ENCODE measurements around the gene TMEM165.

Gene TMEM165

DNA sequence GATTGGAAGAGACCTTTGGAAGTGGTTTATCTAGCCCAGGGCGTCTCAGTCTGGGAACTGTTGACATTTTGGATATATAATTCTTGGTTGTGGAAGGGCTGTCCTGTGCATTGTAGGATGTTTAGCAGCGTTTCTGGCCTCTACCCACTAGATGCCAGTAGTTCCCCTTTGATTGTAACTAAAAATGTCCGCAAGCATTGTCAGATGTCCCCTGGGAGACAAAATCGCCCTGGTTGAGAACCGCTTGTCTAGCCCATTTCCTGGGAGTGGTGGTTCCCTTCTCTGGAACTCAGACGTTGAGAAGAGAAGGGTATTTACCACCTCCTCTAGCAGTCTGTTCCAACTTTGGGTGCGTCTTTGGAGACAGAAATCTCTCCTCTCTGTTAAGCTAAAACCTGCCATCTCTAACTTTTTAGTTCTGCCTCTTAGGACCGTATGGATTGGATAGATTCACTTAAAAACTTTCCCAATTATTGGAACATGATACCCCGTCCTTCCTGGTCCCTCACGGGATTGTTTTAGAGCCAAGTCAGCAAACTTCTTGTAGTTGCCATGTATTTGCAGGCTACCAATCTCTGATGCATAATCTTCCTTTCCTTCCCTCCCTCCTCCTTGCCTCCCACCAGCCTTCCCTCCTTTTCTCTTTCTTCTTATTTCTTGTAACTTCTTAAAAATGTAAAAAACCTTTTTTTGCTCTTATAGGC lies 13.9 kb downstream of the TMEM165 start:
- DNase-seq: no peak

DNA sequence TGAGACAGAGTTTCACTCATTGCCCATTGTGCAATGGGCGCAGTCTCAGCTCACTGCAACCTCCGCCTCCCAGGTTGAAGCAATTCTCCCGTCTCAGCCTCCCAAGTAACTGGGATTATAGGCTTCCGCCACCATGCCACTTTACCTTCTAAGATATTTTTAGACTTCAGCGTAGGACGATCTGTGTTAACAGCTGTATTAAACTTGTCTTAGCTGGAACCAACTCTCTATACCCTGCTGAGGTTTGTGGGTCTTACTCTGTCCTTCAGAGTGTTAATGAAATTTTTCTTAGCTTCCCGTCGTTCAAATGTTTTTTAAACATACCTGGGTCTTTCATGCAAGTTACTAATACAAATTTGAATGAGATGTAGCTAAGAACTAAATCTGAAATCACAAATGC lies 14.7 kb downstream of the TMEM165 start:
- no peak for DNase-seq

DNA sequence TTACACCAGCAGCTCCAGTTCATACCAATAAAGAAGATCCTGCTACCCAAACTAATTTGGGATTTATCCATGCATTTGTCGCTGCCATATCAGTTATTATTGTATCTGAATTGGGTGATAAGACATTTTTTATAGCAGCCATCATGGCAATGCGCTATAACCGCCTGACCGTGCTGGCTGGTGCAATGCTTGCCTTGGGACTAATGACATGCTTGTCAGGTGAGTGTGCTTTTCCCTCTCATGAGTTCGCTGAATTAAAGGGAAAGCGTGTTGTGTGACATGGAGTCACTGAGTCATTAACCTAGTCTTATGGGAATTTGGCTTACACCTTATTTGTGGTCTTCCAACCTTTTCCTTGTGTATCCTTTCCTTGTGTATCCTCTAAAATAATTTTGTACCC lies 15.9 kb downstream of the TMEM165 start:
- no peak for DNase-seq

DNA sequence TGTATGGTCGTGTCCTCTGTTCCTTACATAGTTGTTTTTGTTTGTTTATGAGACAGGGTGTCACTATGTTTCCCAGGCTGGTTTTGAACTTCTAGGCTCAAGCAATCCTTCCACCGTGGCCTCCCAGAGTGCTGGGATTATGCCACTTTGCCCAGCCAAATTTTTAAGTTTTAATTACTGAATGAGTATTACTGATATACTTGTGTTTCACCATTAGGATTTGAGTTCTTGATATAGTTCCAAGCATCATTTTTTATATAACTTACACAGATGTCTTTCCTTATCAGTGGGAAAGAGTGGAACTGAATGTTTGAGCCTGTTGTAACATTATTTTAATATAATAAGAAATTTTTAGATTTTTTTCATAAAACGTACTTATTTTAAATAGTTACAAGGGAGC lies 20.4 kb downstream of the TMEM165 start:
- no peak for DNase-seq

DNA sequence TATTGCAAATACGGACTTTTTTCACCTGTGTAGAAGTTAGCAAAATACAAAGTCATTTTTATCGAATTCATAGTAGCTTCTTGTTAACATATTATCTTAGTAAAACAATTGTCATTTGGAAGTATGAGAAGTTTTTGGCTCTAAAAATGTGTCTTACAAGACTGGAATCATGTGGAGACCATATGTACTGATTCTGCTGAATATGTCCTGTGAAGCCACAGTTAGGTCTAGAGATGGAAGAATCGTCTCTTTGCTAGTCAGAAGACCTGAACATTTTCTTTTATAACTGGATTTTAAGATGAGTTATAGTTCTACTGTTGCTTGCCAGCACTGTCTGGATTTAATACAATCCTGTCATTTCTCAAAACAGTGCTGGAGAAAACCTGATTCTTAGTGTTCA lies 29.0 kb downstream of the TMEM165 start:
- DNase-seq: no peak

DNA sequence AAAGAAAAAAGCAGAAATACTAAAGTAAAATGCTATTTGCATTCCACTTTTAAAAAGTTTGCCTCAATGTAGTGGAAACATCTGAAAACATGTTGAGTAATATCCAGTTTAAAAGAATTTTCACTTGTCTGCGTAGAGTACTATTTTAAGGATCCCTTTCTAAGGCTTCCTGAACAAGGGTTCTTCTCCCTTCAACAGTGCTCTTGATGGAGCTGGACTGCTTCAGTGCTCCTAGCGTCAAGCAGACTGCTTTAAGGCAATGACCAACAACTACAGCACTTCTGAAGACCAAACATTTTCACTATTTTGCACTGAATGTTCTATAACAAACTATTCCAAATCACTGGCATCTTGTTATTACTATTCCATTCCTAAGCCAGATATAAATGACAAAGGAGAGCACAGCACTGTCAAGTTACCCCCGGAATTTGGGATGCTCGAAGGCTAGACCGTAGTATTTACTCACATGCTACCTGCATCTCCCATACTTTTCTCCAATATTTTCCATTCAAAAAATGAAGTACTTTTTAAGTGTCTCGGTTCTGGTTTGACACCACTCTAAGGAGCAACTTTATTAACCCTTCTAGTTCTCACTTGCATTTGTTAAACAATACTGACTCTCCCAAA lies 36.1 kb downstream of the TMEM165 start:
- no peak for DNase-seq

DNA sequence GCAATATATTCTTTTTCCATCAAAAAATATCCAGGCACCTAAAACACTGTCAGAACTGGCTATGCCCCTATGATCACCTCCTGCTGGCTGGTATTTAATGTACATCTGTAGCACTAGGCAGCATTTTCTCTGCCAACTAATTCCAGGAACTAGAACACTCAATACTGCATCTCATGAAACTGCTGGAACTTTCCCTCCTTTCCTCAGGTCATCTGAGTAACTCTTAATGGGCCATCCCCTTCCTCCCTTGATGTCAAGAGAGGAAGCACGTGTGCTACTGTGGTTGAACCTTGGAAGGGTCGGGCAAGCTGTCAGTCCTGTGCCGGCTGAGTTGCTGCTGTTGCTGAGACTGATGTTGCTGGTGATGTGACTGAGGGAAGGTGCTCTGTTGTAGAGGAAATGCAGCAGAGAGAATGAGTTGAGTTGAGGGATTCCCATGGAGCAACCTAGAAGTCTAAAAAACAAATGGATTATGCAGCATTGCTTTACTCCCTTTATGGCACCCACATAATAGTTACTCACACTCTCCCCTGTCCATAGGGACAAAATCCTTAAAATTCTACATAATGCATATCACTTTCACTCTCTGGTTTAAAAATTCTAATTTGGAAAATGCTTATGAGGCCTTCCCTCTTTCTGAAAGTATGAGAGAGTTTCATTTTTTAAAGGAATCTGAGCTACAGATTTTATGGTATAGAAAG lies 39.5 kb downstream of the TMEM165 start:
- no peak for DNase-seq

DNA sequence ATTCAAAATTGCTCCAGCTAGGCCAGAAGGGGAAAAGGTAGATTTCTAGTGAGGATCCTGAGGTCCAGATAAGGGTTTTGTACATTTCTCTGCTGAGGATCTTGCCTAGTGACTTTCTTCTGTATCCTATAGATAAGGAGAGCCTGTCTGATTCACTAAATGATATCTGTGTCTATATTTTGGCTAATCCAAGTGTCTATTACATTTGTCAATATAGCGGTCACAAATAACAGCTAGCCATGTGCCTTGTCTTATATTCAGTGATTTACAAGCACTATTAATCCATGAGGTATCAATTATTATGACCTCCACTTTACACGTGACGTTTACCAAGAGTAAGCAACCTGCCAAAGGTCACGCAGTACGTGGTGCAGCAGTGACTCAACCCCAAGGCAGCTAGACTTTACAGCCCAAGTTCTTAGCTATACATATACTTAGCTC lies 41.6 kb downstream of the TMEM165 start:
- no peak for DNase-seq

DNA sequence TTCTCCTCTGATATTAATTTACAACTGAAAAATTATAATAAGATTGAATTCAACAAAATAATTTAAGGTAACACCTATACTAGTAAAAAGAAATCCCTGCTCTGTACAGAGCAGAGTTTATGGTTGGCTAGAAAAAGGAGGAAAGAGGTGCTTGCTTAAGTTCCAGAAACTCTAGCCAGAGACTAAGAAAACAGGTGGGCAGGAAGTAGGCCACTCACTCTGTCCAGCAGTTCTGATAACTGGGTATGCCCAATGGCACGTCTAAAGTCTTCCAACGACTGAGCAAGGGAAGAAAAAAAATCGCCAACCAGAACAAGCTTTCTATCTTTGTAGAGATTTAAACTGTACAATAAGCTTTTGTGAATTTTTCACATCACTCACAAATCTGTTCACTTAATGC lies 42.1 kb downstream of the TMEM165 start:
- no peak for DNase-seq

DNA sequence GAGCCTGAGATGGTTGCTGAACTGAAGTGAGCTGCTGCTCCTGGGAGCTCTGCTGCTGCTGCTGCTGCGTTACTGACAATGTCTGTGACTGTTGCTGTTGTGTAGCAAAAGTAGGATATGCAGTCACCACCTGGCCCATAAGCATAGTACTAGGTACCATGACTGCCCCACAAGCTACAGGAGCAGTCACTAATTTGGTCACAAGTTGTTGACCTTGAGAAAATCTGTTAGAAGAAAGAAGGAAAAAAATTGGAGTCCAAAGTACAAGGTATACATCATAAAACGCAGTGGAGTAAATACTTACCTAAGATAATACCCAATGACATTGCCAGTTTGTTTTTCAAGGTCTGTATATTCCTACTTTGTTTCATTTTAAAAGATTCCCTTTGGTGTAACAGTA lies 42.6 kb downstream of the TMEM165 start:
- no peak for DNase-seq

DNA sequence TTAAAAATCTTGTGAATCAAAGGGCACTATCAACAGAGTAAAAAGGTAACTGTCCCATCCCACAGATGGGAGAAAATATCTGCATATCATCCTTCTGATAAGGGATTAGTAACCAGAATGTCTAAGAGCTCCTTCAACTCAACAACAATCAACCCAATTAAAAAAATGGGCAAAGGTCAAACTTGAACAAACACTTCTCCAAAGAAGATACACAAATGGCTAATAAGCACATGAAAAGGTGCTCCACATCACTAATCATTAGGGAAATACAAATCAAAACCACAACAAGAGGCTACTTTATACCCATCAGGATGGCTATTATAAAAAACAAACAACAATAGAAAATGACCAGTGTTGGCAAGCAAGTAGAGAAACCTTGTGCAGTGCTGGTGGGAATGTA lies 43.3 kb downstream of the TMEM165 start:
- no peak for DNase-seq

DNA sequence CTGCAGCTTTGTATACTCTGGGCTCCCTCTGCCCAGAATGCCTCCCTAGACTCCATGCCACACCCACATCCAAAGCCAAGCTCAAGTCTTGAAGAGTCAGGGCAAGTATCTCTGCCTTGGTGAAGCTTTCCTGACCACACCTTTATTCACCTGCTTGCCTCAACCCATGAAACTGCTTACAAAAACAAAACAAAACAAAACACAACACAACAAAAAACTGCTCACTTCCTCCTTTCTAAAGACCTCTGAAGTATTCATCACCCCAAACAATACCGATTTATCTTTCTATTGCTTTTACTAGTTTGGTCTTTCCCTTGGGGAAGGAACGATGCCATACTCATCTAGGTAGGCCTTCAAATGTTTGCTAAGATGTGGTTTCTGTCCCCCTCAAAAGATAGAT lies 45.0 kb downstream of the TMEM165 start:
- no peak for DNase-seq

DNA sequence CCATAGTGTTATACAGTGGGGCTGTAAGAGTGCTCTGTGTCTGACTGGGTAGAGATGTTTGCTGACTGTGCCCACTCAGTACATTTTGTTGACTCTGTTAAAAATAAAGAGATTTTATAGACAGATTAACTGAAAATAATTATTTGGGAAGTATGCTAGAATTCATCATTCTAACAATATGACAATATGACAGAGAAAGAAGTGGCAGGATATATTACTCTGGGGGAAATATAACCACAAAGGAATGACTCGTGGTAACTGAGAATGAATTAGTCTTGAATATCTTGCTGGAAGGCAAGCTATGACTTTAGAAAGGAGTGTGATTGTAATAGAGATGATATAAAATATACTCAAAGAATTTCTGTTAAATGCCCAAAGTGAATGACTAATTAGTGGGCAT lies 46.8 kb downstream of the TMEM165 start:
- DNase-seq: no peak

DNA sequence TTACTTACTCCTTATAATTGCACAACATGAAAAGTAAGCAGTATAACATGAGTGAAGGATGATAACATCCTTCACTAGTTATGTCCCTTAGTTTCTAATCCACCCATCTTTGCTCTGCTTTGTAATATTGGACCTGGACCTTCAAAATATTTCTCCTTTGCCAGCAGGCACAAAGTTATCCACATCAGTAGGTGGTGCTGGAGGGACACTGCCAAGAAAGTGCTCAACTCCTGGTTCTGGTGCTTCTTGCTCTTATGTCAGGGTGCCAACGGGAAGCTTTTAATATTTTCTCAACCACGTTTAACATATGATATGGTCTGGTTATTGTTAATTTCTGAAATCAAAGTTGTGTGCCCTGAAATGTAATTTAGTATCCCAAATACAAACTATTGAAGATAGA lies 49.1 kb downstream of the TMEM165 start:
- peak; percentile 43 for DNase-seq

DNA sequence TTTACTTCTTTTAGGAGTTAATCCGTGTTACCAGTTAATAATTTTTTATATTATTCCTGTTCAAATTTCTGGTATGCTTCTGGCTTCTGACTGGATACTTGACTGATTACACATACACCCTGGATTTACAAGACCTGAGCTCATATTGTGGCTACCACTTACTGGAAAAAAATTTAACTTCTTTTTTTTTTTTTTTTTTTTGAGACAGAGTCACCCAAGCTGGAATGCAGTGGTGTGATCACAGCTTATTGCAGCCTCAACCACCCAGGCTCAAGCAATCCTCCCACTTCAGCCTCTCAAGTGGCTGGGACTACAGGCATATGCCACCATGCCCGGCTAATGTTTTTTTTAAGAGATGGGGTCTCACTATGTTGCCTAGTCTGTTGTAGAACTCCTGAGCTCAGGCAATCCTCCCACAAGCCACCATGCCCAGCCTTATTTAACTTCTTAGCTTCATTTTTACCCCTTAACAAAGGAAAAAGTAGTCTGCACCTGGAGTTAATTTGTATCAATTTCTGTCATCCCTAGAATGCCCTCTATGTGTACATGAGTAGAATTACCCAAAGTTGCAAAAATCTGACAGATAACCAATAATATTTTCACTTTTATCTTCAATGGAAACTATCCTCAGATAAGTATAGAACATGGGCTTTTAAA lies 50.3 kb downstream of the TMEM165 start:
- DNase-seq: peak; percentile 41

DNA sequence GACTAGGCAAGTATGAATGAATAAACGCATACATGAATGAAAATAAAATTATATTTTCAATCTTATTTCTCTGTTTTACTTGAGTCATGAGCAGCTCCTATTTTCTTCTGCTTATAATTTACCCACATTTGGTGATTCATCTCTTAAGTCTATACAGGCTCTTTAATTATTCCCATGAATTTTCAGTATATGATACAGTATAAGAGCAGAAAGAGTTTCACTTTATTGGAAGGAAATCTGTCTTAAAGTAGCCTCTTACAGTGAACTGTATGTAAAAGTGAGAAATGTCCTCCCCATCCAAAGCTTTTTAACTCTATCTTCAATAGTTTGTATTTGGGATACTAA lies 50.8 kb downstream of the TMEM165 start:
- no peak for DNase-seq

DNA sequence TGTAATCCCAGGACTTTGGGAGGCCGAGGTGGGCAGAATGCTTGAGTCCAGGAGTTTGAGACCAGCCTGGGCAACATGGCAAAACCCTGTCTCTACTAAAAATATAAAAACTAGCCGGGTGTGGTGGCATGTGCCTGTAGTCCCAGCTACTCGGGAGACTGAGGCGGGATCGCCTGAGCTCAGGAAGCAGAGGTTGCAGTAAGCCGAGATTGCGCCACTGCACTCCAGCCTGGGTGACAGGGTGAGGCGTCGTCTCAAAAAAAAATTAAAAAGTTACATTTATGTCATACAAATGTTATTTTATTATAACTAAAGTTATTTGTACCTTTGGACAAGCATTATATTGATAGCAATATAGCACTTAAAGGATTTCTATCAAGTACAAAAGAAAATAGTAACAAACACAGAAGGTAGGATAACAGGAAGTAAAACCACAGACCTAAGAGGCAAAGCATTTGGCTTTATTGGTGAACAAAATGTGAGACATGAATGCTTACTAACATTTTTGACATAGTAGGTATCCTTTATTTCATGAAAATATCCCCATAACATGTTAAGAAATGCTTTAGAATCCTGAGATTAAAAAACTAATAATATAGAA lies 51.5 kb downstream of the TMEM165 start:
- DNase-seq: no peak

DNA sequence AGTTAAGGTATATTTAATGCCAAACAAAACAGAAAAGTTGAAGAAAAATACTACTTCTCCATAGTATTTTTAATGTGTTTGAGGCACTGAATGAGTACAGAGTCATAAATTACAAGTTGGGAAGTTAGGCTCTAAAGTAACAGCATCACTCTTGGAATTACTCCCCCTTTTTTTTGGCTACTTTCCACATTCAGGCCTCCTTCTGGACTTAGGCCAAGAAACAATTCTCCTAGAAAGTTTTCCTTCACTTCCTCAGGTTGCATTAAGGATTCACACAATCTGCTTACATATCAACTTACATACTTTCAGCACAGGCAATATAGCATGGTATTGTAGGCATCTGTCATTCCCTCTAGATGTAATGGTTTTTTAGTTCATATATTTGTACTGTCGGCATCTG lies 52.1 kb downstream of the TMEM165 start:
- DNase-seq: peak; percentile 65

DNA sequence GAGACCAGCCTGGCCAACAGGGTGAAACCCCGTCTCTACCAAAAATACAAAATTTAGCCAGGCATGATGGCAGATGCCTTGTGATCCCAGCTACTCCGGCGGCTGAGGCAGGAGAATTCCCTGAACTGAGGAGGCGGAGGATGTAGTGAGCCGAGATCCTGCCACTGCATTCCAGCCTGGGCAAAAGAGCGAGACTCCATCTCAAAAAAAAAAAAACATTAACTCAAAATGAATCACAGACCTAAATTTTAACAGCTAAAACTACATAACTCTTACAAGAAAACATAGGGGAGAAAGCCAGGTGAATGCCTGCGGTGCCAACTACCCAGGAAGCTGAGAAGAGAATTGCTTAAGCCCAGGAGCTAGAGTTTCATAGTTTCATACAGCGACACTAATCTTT lies 54.8 kb downstream of the TMEM165 start:
- no peak for DNase-seq

DNA sequence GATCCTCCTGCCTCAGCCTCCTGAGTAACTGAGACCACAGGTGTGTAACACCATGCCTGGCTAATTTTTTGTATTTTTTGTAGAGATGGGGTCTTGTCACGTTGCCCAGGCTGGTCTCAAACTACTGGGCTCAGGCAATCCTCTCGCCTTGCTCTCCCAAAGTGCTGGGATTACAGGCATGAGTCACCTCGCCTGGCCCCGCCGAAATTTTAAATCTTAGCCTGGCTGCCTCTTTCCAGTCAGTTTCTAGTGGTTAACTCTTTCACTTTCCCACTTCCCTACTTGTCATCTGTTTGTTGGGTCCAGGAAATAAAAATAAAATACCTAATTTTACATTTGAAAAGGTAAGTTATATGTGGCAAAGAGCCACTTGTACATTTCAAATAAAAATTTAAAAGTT lies 62.4 kb downstream of the TMEM165 start:
- peak; percentile 55 for DNase-seq

DNA sequence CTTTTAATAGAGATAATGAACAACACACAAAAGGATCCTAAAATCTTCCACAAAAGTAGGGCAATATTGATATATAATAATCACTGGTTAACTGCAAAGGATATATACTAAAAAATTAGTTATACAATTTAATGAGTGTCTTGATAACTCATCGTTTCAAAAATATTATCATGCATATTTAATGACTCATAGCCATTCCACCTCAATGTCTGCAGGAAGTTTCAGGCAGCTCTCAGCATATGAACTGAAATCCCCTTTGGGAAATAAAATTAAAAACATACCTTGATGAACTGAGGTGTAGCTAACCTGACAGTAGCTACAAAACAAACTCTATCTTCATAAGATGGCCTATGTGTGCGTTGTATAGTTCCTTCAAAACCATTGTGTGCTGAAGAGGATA lies 62.9 kb downstream of the TMEM165 start:
- DNase-seq: no peak

DNA sequence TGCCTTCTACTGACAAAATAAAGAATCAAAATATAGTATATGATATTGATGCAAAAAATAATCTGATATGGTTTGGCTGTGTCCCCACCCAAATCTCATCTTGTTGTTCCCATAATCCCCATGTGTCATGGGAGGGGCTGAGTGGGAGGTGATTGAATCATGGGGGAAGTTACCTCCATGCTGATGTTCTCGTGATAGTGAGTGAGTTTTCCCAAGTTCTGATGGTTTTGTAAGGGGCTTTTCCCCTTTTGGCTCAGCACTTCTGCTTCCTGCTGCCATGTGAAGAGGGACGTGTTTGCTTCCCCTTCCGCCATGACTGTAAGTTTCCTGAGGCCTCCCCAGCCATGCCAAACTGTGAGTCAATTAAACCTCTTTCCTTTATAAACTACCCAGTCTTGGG lies 70.2 kb downstream of the TMEM165 start:
- no peak for DNase-seq

DNA sequence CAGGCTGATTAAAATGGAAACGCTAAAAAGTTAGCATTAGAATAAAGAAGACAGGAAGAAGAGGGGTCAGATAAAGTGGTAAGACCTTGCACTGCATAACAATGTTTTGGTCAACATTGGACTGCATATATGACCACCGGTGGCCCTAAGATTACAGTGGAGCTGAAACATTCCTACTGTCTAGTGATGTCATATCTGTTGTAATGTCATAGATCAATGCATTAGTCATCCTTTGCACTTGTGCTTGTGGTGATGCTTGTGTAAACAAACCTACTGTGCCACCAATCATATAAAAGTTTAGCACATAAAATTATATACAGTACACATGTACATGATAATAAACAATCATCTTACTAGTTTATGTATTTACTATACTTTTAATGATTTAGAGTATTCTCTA lies 73.0 kb downstream of the TMEM165 start:
- DNase-seq: peak; percentile 43

DNA sequence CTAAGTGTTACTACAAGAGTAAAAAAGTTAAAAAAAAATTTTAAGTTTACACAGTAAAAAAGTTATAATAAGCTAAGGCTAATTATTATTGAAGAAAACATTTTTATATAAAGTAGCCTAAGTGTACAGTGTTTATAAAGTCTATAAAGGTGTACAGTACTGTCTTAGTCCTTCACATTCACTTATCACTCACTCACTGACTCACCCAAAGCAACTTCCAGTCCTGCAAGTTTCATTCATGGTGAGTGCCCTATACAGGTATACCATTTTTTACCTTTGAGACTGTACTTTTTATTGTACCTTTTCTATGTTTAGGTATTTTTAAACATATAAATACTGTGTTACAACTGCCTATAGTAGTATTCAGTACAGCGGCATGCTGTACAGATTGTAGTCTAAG lies 74.2 kb downstream of the TMEM165 start:
- no peak for DNase-seq

Data from NCI-H226 (cell line).